Measurements from ENCODE around the gene IL16.

Gene IL16

DNA sequence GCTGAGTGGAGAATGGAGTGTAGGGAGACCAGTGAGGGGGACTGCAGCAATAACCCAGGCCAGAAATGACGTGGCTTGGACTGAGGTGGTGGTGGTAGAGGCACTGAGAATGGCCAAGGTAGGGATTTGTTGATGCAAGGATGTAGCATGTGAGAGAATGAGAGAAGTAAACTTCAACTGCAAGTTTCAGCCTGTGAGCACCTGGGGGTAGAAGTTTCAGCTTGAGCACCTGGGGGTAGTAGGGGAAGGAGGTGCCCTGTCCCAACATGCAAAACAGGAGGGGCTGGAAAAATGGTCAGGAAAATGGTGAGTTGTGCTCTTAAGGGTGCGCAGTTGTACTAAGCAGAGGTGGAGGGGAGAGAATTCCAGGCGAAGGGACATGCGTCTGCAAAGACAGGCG lies 31.0 kb downstream of the IL16 start:
- Histone ChIP-seq H3K27ac (ENCODE audit: low read depth, low read length) (no peak overlapping the region), H3K27me3 (ENCODE audit: control insufficient read depth, insufficient read depth, low read length) (no peaks in the 10 kb centered on the region), H3K4me1 (ENCODE audit: control insufficient read depth, insufficient read depth, low read length) (peaks cover 6% of the 10 kb centered on the region; the same call in 1 of the 2 replicates), H3K4me3 (ENCODE audit: low read depth, low read length) (no peak overlapping the region), H3K36me3 (ENCODE audit: control insufficient read depth, insufficient read depth, low read length) (no peaks in the 10 kb centered on the region), H3K9me3 (ENCODE audit: control insufficient read depth, insufficient read depth, low read length) (no peaks in the 10 kb centered on the region), H3K9ac (ENCODE audit: low read depth, low read length) (no peak overlapping the region)

DNA sequence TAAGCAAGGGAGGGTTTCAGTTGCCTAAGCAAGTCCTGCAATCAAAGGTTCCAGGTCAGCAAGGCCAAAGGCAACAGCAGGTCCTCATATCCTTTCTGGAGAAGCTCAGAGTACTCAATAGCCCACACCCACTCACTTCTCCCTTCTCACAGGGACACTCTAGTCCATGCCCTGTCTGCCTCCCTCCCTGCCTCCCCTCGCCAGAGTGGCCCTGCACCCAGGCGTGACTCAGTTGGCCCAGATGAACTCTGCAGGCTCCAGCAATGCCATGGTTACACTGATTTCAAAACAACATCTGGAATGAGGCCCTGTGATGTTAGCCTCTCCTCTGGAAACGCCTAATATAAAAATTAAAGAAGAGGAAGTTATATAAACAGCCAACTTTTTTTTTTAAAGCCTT lies 32.9 kb downstream of the IL16 start:
- H3K27me3 ChIP-seq (ENCODE audit: control insufficient read depth, insufficient read depth, low read length) = no peaks in the 10 kb centered on the region
- peaks cover 6% of the 10 kb centered on the region; the same call in 1 of the 2 replicates for H3K4me1 ChIP-seq (ENCODE audit: control insufficient read depth, insufficient read depth, low read length)
- no peak overlapping the region for H3K9ac ChIP-seq (ENCODE audit: low read depth, low read length)
- H3K27ac ChIP-seq (ENCODE audit: low read depth, low read length) = no peak overlapping the region
- H3K4me3 ChIP-seq (ENCODE audit: low read depth, low read length) = no peak overlapping the region
- H3K36me3 ChIP-seq (ENCODE audit: control insufficient read depth, insufficient read depth, low read length) = no peaks in the 10 kb centered on the region
- H3K9me3 ChIP-seq (ENCODE audit: control insufficient read depth, insufficient read depth, low read length) = no peaks in the 10 kb centered on the region

DNA sequence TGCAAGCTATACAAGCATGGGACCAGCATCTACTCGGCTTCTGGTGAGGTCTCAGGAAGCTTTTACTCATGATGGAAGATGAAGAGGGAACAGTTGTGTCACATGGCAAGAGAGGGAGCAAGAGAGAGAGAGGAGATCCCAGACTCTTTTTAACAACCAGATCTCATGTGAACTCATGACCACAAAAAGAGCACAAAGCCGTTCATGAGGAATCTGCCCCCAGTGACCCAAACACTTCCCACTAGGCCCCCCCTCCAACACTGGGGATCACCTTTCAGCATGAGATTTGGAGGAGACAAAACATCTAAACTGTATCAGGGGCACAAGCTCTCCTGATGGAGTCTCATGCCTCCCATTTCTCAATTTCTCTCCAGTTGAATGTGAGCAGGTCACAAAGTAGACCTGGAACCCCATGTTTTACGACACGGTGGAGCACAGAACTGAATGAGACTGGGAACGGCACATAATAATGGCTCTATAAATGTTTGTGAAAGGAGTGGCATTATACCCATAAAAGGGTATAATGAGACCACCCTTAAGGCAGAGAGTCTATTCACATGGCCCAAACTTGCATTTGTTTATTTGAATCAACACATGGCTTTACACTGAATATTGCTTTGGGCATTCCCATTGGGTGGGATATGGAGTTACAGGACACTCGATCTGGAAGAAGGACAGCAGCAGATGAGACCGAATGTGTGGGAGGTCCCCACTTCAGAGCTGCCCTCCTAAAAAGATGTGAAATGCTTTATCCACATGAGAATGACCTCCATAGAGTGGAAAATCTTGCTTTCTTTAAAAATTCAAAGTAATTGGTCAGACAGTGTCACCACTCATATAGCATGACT lies 38.8 kb downstream of the IL16 start:
- no peaks in the 10 kb centered on the region for H3K36me3 ChIP-seq (ENCODE audit: control insufficient read depth, insufficient read depth, low read length)
- no peaks in the 10 kb centered on the region for H3K9me3 ChIP-seq (ENCODE audit: control insufficient read depth, insufficient read depth, low read length)
- no peak overlapping the region for H3K9ac ChIP-seq (ENCODE audit: low read depth, low read length)
- no peak overlapping the region for H3K4me3 ChIP-seq (ENCODE audit: low read depth, low read length)
- H3K4me1 ChIP-seq (ENCODE audit: control insufficient read depth, insufficient read depth, low read length) = peaks cover 5% of the 10 kb centered on the region; the same call in 1 of the 2 replicates
- H3K27ac ChIP-seq (ENCODE audit: low read depth, low read length) = no peak overlapping the region
- no peaks in the 10 kb centered on the region for H3K27me3 ChIP-seq (ENCODE audit: control insufficient read depth, insufficient read depth, low read length)

DNA sequence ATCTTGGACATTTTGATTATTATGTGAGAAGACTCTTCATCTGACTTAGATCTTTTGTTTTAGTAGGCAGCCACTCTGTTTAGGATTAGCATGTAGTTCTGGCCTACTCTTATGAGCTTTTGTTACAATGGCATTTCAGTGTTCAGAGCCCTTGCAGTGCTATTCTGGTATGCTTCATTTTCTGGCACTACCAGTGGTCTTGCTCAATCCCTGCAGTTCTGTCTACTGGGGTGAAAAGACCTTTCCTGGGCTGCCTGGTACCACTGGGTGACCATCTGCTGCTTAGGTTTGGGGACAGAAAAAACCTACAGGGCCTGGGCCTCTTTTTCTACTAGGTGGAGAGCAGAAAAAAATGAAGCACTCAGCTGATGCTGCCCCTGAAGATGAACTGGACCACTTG lies 42.5 kb downstream of the IL16 start:
- H3K27me3 ChIP-seq (ENCODE audit: control insufficient read depth, insufficient read depth, low read length) = no peaks in the 10 kb centered on the region
- H3K9me3 ChIP-seq (ENCODE audit: control insufficient read depth, insufficient read depth, low read length) = no peaks in the 10 kb centered on the region
- no peak overlapping the region for H3K4me3 ChIP-seq (ENCODE audit: low read depth, low read length)
- H3K36me3 ChIP-seq (ENCODE audit: control insufficient read depth, insufficient read depth, low read length) = no peaks in the 10 kb centered on the region
- no peaks in the 10 kb centered on the region for H3K4me1 ChIP-seq (ENCODE audit: control insufficient read depth, insufficient read depth, low read length)
- no peak overlapping the region for H3K27ac ChIP-seq (ENCODE audit: low read depth, low read length)
- H3K9ac ChIP-seq (ENCODE audit: low read depth, low read length) = no peak overlapping the region

DNA sequence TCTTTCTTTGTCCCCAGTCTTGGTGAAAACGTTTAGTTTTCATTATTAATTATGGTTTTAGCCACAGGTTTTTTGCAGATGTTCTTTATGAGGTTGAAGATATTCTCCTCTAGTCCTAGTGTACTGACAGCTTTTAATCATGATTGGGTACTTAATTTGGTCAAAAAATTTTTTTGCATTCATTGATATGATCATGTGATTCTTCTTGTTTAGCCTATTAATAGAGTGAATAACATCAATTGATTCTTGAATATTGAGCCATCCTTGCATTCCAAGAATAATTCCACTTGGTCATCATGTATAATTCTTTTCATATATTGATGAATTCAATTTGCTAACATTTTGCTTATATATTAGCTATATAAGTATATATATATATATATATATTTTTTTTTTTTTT lies 46.1 kb downstream of the IL16 start:
- Histone ChIP-seq H3K27me3 (ENCODE audit: control insufficient read depth, insufficient read depth, low read length) (no peaks in the 10 kb centered on the region), H3K27ac (ENCODE audit: low read depth, low read length) (no peak overlapping the region), H3K9me3 (ENCODE audit: control insufficient read depth, insufficient read depth, low read length) (no peaks in the 10 kb centered on the region), H3K9ac (ENCODE audit: low read depth, low read length) (no peak overlapping the region), H3K36me3 (ENCODE audit: control insufficient read depth, insufficient read depth, low read length) (no peaks in the 10 kb centered on the region), H3K4me1 (ENCODE audit: control insufficient read depth, insufficient read depth, low read length) (no peaks in the 10 kb centered on the region), H3K4me3 (ENCODE audit: low read depth, low read length) (no peak overlapping the region)

DNA sequence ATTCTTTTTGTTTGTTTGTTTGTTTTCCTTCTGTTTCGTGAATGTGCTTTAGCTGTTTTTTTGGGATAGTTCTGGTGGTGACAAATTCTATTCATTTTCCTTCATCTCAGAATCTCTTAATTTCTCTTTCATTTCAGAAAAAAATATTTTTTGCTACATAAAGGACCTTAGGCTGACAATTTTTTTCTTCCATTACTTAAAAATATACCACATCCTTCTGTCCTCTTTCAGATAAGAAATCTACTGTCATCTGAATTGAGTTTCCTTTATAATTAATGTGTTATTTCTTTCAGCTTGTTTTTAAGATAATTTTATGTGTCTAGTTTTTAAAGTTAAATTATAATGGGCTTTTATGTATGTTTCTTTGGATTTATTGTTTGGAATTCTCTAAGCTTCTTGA lies 47.6 kb downstream of the IL16 start:
- H3K27ac ChIP-seq (ENCODE audit: low read depth, low read length) = no peak overlapping the region

DNA sequence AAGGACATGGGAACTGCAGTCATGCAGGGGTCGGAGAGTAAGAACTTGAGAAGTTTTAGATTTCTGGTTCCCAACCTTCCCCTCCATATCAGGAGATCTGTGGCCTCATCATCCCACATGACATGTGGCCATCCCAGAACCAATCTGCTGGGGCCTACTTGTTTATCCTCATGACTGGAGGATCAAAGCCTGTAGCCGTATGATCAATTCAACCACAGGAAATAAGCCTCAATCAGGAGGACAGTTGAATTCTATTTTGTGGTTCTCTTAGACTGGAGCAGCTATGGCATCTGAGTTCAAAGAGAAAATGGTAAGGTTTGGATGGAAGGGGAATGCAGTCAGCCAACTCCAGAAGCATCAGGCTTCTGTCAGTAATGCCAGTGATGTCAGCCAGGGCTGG lies 57.2 kb downstream of the IL16 start:
- H3K27me3 ChIP-seq (ENCODE audit: control insufficient read depth, insufficient read depth, low read length) = no peaks in the 10 kb centered on the region

More for the DNA sequence above, 47.6 kb downstream of the IL16 start:
- no peak overlapping the region for H3K4me3 ChIP-seq (ENCODE audit: low read depth, low read length)
- no peaks in the 10 kb centered on the region for H3K36me3 ChIP-seq (ENCODE audit: control insufficient read depth, insufficient read depth, low read length)
- no peaks in the 10 kb centered on the region for H3K27me3 ChIP-seq (ENCODE audit: control insufficient read depth, insufficient read depth, low read length)
- no peaks in the 10 kb centered on the region for H3K4me1 ChIP-seq (ENCODE audit: control insufficient read depth, insufficient read depth, low read length)
- H3K9ac ChIP-seq (ENCODE audit: low read depth, low read length) = no peak overlapping the region
- no peaks in the 10 kb centered on the region for H3K9me3 ChIP-seq (ENCODE audit: control insufficient read depth, insufficient read depth, low read length)

DNA sequence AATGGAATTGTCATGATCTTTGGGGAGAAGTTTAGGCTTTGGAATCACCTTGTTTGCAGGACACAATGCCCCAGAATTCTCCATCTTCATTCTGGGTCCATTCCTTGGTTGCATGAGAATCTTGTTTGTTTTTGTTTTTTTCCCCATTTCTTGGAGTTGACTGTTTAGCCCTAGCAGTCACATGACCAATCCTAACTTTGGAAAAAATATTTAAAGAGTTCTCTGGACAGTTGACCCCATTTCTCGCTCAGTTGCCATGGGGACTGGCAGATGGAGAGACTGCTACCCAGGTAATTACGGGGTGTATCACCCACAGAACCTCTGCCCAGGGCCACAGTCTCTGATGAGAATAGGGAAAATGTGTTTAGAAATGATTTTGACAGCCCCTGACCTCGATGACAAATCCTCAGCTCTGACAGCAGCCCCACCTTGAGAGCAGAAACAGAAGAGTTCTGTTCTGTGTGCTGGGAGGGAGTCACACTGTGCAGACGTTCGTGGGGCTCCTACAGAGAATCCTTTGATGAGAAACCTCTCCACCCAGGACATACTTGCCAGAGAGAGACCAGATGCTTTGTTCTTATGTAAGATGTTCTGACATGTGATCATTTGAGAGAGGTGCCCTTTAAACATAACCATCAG lies 57.7 kb downstream of the IL16 start:
- Histone ChIP-seq H3K27ac (ENCODE audit: low read depth, low read length) (no peak overlapping the region), H3K27me3 (ENCODE audit: control insufficient read depth, insufficient read depth, low read length) (no peaks in the 10 kb centered on the region), H3K36me3 (ENCODE audit: control insufficient read depth, insufficient read depth, low read length) (no peaks in the 10 kb centered on the region), H3K9ac (ENCODE audit: low read depth, low read length) (no peak overlapping the region), H3K4me3 (ENCODE audit: low read depth, low read length) (no peak overlapping the region), H3K9me3 (ENCODE audit: control insufficient read depth, insufficient read depth, low read length) (no peaks in the 10 kb centered on the region), H3K4me1 (ENCODE audit: control insufficient read depth, insufficient read depth, low read length) (no peaks in the 10 kb centered on the region)

More for the DNA sequence above, 57.2 kb downstream of the IL16 start:
- no peaks in the 10 kb centered on the region for H3K4me1 ChIP-seq (ENCODE audit: control insufficient read depth, insufficient read depth, low read length)
- no peak overlapping the region for H3K27ac ChIP-seq (ENCODE audit: low read depth, low read length)
- no peak overlapping the region for H3K9ac ChIP-seq (ENCODE audit: low read depth, low read length)
- no peak overlapping the region for H3K4me3 ChIP-seq (ENCODE audit: low read depth, low read length)
- no peaks in the 10 kb centered on the region for H3K9me3 ChIP-seq (ENCODE audit: control insufficient read depth, insufficient read depth, low read length)
- no peaks in the 10 kb centered on the region for H3K36me3 ChIP-seq (ENCODE audit: control insufficient read depth, insufficient read depth, low read length)

DNA sequence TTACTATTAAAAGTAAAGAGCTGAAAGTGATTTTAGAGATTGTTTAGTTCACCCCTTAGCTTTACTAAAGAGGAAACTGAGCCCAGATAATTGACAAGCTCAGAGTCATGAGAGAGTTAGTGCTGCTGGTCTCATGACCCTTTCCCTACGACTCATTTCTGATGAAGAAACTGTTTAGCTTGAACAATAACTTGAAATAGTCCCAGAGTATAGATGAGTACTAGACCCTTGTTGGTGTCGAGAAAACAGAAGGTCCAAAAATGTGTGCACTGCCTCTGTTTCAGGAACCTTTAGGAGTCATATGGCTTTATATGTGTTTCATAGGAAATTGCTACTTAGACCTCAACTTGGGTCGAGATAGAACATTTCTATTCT lies 58.2 kb downstream of the IL16 start:
- H3K9ac ChIP-seq (ENCODE audit: low read depth, low read length) = no peak overlapping the region
- no peaks in the 10 kb centered on the region for H3K36me3 ChIP-seq (ENCODE audit: control insufficient read depth, insufficient read depth, low read length)
- H3K9me3 ChIP-seq (ENCODE audit: control insufficient read depth, insufficient read depth, low read length) = no peaks in the 10 kb centered on the region
- H3K4me3 ChIP-seq (ENCODE audit: low read depth, low read length) = no peak overlapping the region
- no peak overlapping the region for H3K27ac ChIP-seq (ENCODE audit: low read depth, low read length)
- H3K27me3 ChIP-seq (ENCODE audit: control insufficient read depth, insufficient read depth, low read length) = no peaks in the 10 kb centered on the region
- H3K4me1 ChIP-seq (ENCODE audit: control insufficient read depth, insufficient read depth, low read length) = no peaks in the 10 kb centered on the region

DNA sequence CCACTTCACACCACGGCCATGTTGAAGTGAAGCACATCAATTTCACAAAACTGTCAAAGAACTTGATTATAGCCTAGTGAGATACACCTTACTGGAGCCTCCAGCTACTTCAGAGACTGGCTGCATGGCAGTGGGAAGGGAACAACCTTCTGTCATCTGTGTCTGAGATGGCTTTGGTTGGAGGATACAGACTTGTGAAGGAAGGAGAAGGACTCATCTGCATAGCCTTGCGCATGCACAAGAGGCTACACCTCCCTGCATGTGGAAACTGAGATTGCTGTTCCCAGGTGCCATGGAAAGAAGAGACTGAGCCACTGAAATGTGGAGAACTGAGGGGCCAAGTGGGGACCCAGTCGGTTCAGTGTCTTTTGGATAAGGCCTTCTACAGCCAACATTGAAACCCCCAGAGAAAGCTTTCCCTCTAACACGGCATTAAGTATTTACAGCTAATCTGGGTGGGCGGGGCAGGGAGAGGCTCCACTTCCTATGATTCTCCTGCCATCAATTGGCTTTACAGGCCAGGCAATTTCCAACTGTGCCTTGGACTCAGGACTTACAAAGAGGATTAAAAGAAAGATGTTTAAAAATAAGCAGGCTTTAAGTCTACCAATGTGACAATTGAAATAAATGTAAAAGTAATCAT lies 58.8 kb downstream of the IL16 start:
- Histone ChIP-seq H3K9ac (ENCODE audit: low read depth, low read length) (no peak overlapping the region), H3K4me3 (ENCODE audit: low read depth, low read length) (no peak overlapping the region), H3K9me3 (ENCODE audit: control insufficient read depth, insufficient read depth, low read length) (no peaks in the 10 kb centered on the region), H3K27ac (ENCODE audit: low read depth, low read length) (no peak overlapping the region), H3K27me3 (ENCODE audit: control insufficient read depth, insufficient read depth, low read length) (no peaks in the 10 kb centered on the region), H3K36me3 (ENCODE audit: control insufficient read depth, insufficient read depth, low read length) (no peaks in the 10 kb centered on the region), H3K4me1 (ENCODE audit: control insufficient read depth, insufficient read depth, low read length) (no peaks in the 10 kb centered on the region)

DNA sequence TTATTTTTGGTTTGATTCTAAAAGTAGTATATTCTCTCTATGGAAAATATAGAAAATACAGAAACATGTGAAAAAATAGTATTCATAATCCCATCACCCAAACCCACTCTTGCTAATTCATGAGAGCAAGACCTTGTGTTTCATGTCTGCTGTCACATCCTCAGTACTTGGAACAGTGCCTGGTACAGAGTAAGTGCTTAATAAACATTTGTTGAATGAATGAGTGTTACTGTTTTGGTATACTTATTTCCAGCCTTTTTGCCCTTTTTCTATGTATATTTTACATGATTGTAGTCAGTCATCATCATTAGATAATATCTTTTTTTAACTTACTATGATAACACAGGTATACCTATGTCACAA lies 59.3 kb downstream of the IL16 start:
- no peak overlapping the region for H3K9ac ChIP-seq (ENCODE audit: low read depth, low read length)

More for the DNA sequence above, 59.3 kb downstream of the IL16 start:
- Histone ChIP-seq H3K27me3 (ENCODE audit: control insufficient read depth, insufficient read depth, low read length) (no peaks in the 10 kb centered on the region), H3K4me3 (ENCODE audit: low read depth, low read length) (no peak overlapping the region), H3K36me3 (ENCODE audit: control insufficient read depth, insufficient read depth, low read length) (no peaks in the 10 kb centered on the region), H3K27ac (ENCODE audit: low read depth, low read length) (no peak overlapping the region), H3K4me1 (ENCODE audit: control insufficient read depth, insufficient read depth, low read length) (no peaks in the 10 kb centered on the region), H3K9me3 (ENCODE audit: control insufficient read depth, insufficient read depth, low read length) (no peaks in the 10 kb centered on the region)
